ENCODE results near the gene SMIM20.
"Not testable (repeated sequence)": the region's sequence is repeated elsewhere in the genome, so short reads cannot be mapped to it uniquely, and the experiment has no call there.

Gene SMIM20

GRCh38 chr4:25890571-25891485, 23.2 kb upstream of the SMIM20 start:
- DNase-seq (ENCODE audit: low read depth in 2 of 2): no peak

GRCh38 chr4:25892796-25893195, 21.2 kb upstream of the SMIM20 start:
- no peak for DNase-seq (ENCODE audit: low read depth in 2 of 2)

- no peak for DNase-seq (ENCODE audit: low read depth in 2 of 2)
These were observed 17.1 kb upstream of the SMIM20 start for GRCh38 chr4:25896776-25897539.

GRCh38 chr4:25900310-25900709, 13.7 kb upstream of the SMIM20 start:
- no peak for DNase-seq (ENCODE audit: low read depth in 2 of 2)

- DNase-seq (ENCODE audit: low read depth in 2 of 2): no peak
These were observed 13.0 kb upstream of the SMIM20 start for GRCh38 chr4:25901030-25901430.

GRCh38 chr4:25903900-25904747, 9.9 kb upstream of the SMIM20 start:
- no peak for DNase-seq (ENCODE audit: low read depth in 2 of 2)

- DNase-seq (ENCODE audit: low read depth in 2 of 2): no peak
These were observed 9.3 kb upstream of the SMIM20 start for GRCh38 chr4:25904748-25905082.

GRCh38 chr4:25905371-25905770, 8.6 kb upstream of the SMIM20 start:
- DNase-seq (ENCODE audit: low read depth in 2 of 2): no peak

- DNase-seq (ENCODE audit: low read depth in 2 of 2): not testable (repeated sequence)
These were observed 7.9 kb upstream of the SMIM20 start for GRCh38 chr4:25906113-25906512.

GRCh38 chr4:25908491-25908901, 5.5 kb upstream of the SMIM20 start:
- no peak for DNase-seq (ENCODE audit: low read depth in 2 of 2)

GRCh38 chr4:25911356-25911755, 2.7 kb upstream of the SMIM20 start:
- no peak for DNase-seq (ENCODE audit: low read depth in 2 of 2)

GRCh38 chr4:25913056-25913850, 767 bp upstream of the SMIM20 start:
- peak; percentile 6 for DNase-seq (ENCODE audit: low read depth in 2 of 2)

GRCh38 chr4:25914670-25915352, 791 bp downstream of the SMIM20 start:
- no peak for DNase-seq (ENCODE audit: low read depth in 2 of 2)

- DNase-seq (ENCODE audit: low read depth in 2 of 2): no peak
These were observed 1.3 kb downstream of the SMIM20 start for GRCh38 chr4:25915353-25915705.

GRCh38 chr4:25916870-25917269, 2.9 kb downstream of the SMIM20 start:
- DNase-seq (ENCODE audit: low read depth in 2 of 2): no peak

- DNase-seq (ENCODE audit: low read depth in 2 of 2): no peak
These were observed 5.7 kb downstream of the SMIM20 start for GRCh38 chr4:25919676-25920075.

- DNase-seq (ENCODE audit: low read depth in 2 of 2): no peak
These were observed 7.9 kb downstream of the SMIM20 start for GRCh38 chr4:25921922-25922321.

- DNase-seq (ENCODE audit: low read depth in 2 of 2): no peak
These were observed 8.9 kb downstream of the SMIM20 start for GRCh38 chr4:25922812-25923369.

GRCh38 chr4:25923745-25924144, 9.7 kb downstream of the SMIM20 start:
- DNase-seq (ENCODE audit: low read depth in 2 of 2): no peak

GRCh38 chr4:25925486-25926201, 11.6 kb downstream of the SMIM20 start:
- no peak for DNase-seq (ENCODE audit: low read depth in 2 of 2)

Data from stimulated activated CD4-positive, alpha-beta T cell treated with anti-CD3 and anti-CD28 coated beads, Interleukin-1b, Interleukin-23, amount 100 ng/mL, for 1 hour (primary cell).